ENCODE data around the gene RPL22L1.

DNA sequence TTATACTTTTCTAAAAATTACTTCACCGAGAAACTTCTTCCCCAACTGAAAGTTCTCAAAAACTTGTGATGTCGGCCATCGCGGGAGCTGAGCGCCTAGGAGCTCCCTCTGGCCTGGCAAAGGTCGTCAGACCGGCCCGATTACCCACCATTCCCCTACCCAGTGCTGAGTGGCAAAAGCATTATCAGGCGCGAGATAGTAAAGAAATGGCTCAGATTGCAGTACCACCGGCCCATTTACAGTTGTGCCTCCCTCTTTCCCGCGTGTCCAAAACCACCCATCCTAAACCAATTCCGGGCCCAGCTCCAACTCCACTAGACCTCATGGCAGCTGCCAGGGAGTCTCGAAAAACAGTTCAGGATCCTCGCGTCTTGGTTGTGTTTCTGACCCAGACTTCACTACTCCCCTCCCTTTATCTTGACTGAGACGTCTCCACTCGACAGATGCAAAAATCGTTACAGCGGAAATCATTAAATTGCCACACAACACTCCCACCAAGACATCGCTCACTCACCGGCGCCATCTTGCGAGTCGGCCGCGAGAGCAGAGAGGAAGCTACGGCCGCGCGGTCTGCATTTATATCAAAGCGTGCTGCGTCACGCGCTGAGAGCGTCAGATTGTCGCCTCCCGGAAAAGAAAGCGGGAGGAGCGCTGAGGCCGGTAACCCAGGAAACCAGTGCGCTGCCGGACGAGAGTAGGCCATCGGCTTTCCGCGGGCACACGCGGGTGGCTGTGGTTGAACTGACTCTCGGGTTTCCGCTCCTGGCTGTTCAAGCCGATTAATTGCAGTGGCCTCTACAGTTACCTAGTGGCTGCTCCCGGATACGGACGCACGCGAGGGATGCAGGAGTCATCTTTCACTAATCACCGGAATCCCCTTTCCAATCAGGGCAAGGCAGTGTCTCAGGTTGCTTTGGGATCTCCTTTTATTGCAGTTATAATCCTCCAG lies at the start of gene RPL22L1:
- TF ChIP-seq, protein P1, sequence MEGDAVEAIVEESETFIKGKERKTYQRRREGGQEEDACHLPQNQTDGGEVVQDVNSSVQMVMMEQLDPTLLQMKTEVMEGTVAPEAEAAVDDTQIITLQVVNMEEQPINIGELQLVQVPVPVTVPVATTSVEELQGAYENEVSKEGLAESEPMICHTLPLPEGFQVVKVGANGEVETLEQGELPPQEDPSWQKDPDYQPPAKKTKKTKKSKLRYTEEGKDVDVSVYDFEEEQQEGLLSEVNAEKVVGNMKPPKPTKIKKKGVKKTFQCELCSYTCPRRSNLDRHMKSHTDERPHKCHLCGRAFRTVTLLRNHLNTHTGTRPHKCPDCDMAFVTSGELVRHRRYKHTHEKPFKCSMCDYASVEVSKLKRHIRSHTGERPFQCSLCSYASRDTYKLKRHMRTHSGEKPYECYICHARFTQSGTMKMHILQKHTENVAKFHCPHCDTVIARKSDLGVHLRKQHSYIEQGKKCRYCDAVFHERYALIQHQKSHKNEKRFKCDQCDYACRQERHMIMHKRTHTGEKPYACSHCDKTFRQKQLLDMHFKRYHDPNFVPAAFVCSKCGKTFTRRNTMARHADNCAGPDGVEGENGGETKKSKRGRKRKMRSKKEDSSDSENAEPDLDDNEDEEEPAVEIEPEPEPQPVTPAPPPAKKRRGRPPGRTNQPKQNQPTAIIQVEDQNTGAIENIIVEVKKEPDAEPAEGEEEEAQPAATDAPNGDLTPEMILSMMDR (IDR thresholded peaks at IDR 0.05) = peak in 2 of 6 experiments; percentile 10 to 19
- peak in 3 of 4 donors; percentile 72 to 95 (median 95) for TF ChIP-seq POLR2A (IDR thresholded peaks at IDR 0.05)
